ENCODE results near the gene VPS51. TPM values are rescaled to one million over a fixed set of nuclear protein-coding genes. Genes with fewer than 3 reads are reported as not detected.

VPS51 gene
- total RNA-seq, 4 donors from 2014 or later = 465 to 843 (median 596) TPM

DNA sequence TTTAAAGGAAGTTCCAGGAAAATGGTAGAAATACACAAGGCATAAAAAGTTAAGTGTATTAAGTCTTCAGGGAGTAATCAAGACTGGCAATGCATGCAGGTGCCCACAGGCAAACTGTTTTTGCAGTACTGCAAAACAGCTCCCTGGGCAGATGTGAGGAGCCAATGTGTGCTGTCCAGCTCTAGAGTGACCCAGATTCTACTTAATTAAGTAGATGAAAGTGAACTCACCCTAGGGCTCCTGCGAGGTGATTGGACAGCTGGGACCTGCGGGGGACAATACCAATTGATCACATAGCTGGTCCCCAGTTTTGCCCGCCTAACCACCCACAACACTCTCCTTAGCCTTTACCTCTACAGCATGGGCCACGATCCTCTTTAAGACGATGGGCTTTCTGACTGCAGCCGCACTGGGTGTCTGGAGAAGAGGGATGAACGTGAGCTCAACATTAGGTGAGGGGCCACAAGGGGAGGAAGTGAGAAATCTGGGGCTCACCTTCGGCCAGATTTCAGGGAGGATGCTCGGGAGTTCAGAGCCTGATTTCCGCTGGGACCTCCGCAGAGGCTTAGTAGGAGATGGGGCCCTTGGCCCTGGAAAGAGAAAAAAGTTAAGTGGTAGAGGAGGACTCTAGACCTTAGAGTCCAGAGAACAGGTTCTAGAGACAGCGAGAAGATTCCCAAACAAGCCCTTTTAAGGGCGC lies 12.7 kb upstream of the VPS51 start:
- no peak for DNase-seq (ENCODE audit: low spot score in 2 of 2)
- Histone ChIP-seq H3K4me3 (peak overlapping the region; percentile 64), H3K27me3 (no peaks in the 10 kb centered on the region), H3K9me3 (no peaks in the 10 kb centered on the region), H3K36me3 (peaks cover 23% of the 10 kb centered on the region), H3K4me1 (peaks cover 16% of the 10 kb centered on the region), H3K27ac (no peak overlapping the region)
- 3% methylated on average over 10 of the region's 13 CpGs for WGBS
- TF ChIP-seq, protein P1, sequence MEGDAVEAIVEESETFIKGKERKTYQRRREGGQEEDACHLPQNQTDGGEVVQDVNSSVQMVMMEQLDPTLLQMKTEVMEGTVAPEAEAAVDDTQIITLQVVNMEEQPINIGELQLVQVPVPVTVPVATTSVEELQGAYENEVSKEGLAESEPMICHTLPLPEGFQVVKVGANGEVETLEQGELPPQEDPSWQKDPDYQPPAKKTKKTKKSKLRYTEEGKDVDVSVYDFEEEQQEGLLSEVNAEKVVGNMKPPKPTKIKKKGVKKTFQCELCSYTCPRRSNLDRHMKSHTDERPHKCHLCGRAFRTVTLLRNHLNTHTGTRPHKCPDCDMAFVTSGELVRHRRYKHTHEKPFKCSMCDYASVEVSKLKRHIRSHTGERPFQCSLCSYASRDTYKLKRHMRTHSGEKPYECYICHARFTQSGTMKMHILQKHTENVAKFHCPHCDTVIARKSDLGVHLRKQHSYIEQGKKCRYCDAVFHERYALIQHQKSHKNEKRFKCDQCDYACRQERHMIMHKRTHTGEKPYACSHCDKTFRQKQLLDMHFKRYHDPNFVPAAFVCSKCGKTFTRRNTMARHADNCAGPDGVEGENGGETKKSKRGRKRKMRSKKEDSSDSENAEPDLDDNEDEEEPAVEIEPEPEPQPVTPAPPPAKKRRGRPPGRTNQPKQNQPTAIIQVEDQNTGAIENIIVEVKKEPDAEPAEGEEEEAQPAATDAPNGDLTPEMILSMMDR (IDR thresholded peaks at IDR 0.05) = no peak
- TF ChIP-seq EP300 (IDR thresholded peaks at IDR 0.05) = no peak
- TF ChIP-seq POLR2AphosphoS5 (IDR thresholded peaks at IDR 0.05) = no peak
- TF ChIP-seq POLR2A (IDR thresholded peaks at IDR 0.05) = no peak

DNA sequence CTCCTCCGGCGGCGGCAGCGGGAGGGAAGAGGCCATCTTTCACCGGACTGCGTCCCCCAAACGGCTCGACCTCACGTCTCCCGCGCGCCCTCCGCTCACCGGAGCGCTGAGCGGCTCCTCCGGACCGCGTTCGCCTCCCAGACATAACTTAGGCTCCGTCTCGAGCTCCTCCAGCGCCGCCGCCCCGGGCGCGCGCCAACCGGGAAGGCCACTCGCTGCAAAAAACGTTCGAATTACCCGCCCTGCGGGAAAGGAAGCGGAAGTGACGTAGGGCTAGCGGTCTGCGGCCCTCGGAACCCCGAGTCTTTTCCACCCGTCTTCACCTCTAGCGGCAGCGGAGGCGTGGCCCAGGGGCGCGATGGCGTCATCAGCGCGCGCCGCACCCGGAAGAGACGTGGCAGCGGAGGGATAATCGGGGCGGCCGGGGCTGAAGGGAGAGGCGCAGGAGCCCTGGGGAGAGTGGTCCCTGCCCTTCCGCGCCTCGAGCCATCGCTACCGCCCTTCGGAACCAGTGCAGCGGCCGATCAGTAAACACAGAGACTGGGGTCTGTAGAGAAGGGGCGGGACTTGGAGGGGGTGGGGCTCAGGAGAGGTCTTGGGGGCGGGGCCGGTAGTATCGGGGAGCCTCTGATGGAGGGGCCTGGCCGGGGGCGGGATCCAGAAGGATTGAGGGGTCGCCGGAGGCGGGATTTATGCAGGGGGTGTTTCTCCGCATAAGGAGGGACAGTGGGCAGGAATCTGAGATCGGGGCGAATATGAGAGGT lies 12.0 kb upstream of the VPS51 start, which contains the start of the genes CDCA5 and ZFPL1:
Gene CDCA5 (minus strand): TSS at position 207 of the 764 bp plus-strand sequence. CDS start 62 bp downstream, at position 145.
Gene ZFPL1 (plus strand): TSS at position 389 of the 764 bp plus-strand sequence. CDS start 477 bp downstream, outside the sequence.
- H3K4me1 ChIP-seq = peaks cover 16% of the 10 kb centered on the region
- H3K27ac ChIP-seq = peak within 1 kb of the TSS; percentile 92
- TF ChIP-seq, protein P1 (IDR thresholded peaks at IDR 0.05) = no peak
- no peak for TF ChIP-seq EP300 (IDR thresholded peaks at IDR 0.05)
- peak in 1 of 2 donors; percentile 66 for TF ChIP-seq POLR2A (IDR thresholded peaks at IDR 0.05)
- peak; percentile 83 to 99 (median 97) for TF ChIP-seq POLR2AphosphoS5 (IDR thresholded peaks at IDR 0.05)
- H3K36me3 ChIP-seq = peaks cover 30% of the 10 kb centered on the region
- H3K4me3 ChIP-seq = peak within 1 kb of the TSS; percentile 64
- no peaks in the 10 kb centered on the region for H3K9me3 ChIP-seq
- under 1% methylated on average over 51 of the region's 79 CpGs for WGBS
- no peaks in the 10 kb centered on the region for H3K27me3 ChIP-seq
- DNase-seq (ENCODE audit: low spot score in 2 of 2) = peak; percentile 96 to 97

DNA sequence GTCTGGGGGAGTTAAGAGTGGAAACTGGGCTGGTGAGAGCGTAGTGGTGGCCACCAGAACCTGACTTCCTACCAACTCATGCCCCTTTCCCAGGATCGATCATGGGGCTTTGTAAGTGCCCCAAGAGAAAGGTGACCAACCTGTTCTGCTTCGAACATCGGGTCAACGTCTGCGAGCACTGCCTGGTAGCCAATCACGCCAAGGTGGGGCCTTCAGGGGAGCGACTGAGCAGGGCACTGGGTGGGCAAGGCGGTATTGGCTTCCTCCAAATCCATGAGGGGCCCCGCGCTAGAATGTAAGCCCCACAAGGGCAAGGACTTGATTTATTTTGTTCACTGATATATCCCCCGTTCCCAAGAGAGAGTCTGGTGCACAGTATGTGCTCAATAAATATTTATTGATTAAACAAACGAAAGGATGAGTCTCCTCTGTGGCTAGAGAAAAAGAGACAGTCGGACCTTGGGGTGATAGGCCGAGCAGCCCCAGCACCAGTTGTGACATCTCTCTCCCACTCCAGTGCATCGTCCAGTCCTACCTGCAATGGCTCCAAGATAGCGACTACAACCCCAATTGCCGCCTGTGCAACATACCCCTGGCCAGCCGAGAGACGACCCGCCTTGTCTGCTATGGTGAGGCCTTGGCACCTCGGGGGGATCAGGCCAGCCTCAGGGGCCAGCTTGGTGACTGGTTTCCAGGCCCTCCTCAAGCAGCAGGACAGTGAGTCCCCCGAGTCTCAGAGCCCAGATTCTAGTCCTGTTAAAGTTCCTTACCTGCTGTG lies 11.2 kb upstream of the VPS51 start:
- peak overlapping the region; percentile 92 for H3K27ac ChIP-seq
- 45% methylated on average over 16 of the region's 23 CpGs for WGBS
- H3K36me3 ChIP-seq = peaks cover 36% of the 10 kb centered on the region
- DNase-seq (ENCODE audit: low spot score in 2 of 2) = peak in 1 of 2 donors; percentile 68
- no peaks in the 10 kb centered on the region for H3K27me3 ChIP-seq
- H3K4me1 ChIP-seq = peaks cover 16% of the 10 kb centered on the region
- no peak for TF ChIP-seq POLR2AphosphoS5 (IDR thresholded peaks at IDR 0.05)
- TF ChIP-seq, protein P1 (IDR thresholded peaks at IDR 0.05) = no peak
- no peak for TF ChIP-seq EP300 (IDR thresholded peaks at IDR 0.05)
- TF ChIP-seq POLR2A (IDR thresholded peaks at IDR 0.05) = no peak
- peak overlapping the region; percentile 64 for H3K4me3 ChIP-seq
- H3K9me3 ChIP-seq = no peaks in the 10 kb centered on the region

GRCh38 chr11:65085446-65085845 lies 10.6 kb upstream of the VPS51 start:
- WGBS = 88% methylated on average over 4 of the region's 4 CpGs
- DNase-seq (ENCODE audit: low spot score in 2 of 2) = no peak
- Histone ChIP-seq H3K27ac (no peak overlapping the region), H3K27me3 (no peaks in the 10 kb centered on the region), H3K36me3 (peaks cover 36% of the 10 kb centered on the region), H3K4me1 (peaks cover 16% of the 10 kb centered on the region), H3K9me3 (no peaks in the 10 kb centered on the region), H3K4me3 (no peak overlapping the region)
- TF ChIP-seq POLR2AphosphoS5 (IDR thresholded peaks at IDR 0.05) = no peak
- no peak for TF ChIP-seq EP300 (IDR thresholded peaks at IDR 0.05)
- TF ChIP-seq POLR2A (IDR thresholded peaks at IDR 0.05) = no peak
- TF ChIP-seq, protein P1 (IDR thresholded peaks at IDR 0.05) = no peak

Measured in suprapubic skin (tissue), 4 donors.